HG02870 (cell line): ENCODE measurements around the gene FANCC.

Experiments used
- ATAC-seq: cut with Tn5 transposase; IDR thresholded peaks from one replicate; pipeline ENCODE4 v1.9.1; 2021; ENCODE audit warnings: mild to moderate bottlenecking, moderate library complexity; ENCODE audit not compliant: unreplicated experiment

Gene FANCC

GRCh38 chr9:95076696-95077052 is 240.8 kb downstream of the FANCC start:
- ATAC-seq = no peak

GRCh38 chr9:95075700-95076099 is 241.8 kb downstream of the FANCC start:
- ATAC-seq = no peak

- ATAC-seq = no peak
Measured at GRCh38 chr9:95074632-95075031, 242.9 kb downstream of the FANCC start.

- no peak for ATAC-seq
Measured at GRCh38 chr9:95073918-95074317, 243.6 kb downstream of the FANCC start.

GRCh38 chr9:95073042-95073607 is 244.4 kb downstream of the FANCC start:
- ATAC-seq = no peak

GRCh38 chr9:95071925-95072324 is 245.6 kb downstream of the FANCC start:
- no peak for ATAC-seq

GRCh38 chr9:95071450-95071849 is 246.1 kb downstream of the FANCC start:
- no peak for ATAC-seq

- ATAC-seq = no peak
Measured at GRCh38 chr9:95070549-95071021, 246.9 kb downstream of the FANCC start.

- ATAC-seq = no peak
Measured at GRCh38 chr9:95067897-95068296, 249.6 kb downstream of the FANCC start.

GRCh38 chr9:95067057-95067456 is 250.5 kb downstream of the FANCC start:
- ATAC-seq = no peak

GRCh38 chr9:95065224-95065623 is 252.3 kb downstream of the FANCC start:
- no peak for ATAC-seq

GRCh38 chr9:95063300-95063699 is 254.2 kb downstream of the FANCC start:
- no peak for ATAC-seq

- no peak for ATAC-seq
Measured at GRCh38 chr9:95062596-95063065, 254.9 kb downstream of the FANCC start.

- no peak for ATAC-seq
Measured at GRCh38 chr9:95061916-95062595, 255.5 kb downstream of the FANCC start.

- ATAC-seq = no peak
Measured at GRCh38 chr9:95060916-95061315, 256.6 kb downstream of the FANCC start.

GRCh38 chr9:95060234-95060633 is 257.3 kb downstream of the FANCC start:
- no peak for ATAC-seq

GRCh38 chr9:95058795-95059386 is 258.6 kb downstream of the FANCC start:
- ATAC-seq = no peak

- no peak for ATAC-seq
Measured at GRCh38 chr9:95058121-95058785, 259.3 kb downstream of the FANCC start.

- ATAC-seq = no peak
Measured at GRCh38 chr9:95057101-95057500, 260.4 kb downstream of the FANCC start.

- ATAC-seq = no peak
Measured at GRCh38 chr9:95055851-95056551, 261.5 kb downstream of the FANCC start.

- ATAC-seq = no peak
Measured at GRCh38 chr9:95055334-95055850, 262.1 kb downstream of the FANCC start.
